Measurements from ENCODE around the gene KRTAP22-2. TPM values are rescaled to one million over a fixed set of nuclear protein-coding genes. Genes with fewer than 3 reads are reported as not detected.

Gene KRTAP22-2
- total RNA-seq, 2 donors from 2014 or later, result not detected

DNA sequence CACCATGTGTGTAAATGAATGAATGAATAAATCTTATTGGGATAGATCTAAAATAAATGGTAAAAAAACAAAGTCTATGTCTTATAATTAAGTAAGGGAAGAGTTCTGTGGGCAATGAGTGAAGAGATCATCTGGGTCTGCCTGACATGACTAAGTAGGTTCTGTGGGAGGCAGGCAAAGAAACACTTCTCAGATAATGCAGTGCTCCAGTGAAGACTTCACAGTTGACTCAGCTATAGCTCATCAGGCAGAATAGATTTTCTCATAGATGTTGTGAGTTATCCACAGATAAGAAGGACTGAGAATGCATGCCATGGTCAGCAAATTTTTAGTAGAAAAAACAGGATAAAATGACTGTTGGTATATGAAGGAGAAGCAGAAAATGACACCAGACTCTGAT is 12.4 kb downstream of the KRTAP22-2 start:
- DNase-seq (no peak), ATAC-seq (peak in 1 of 2 donors; percentile 83)
- intact Hi-C loops (cut with DNase I), result no loop called here

DNA sequence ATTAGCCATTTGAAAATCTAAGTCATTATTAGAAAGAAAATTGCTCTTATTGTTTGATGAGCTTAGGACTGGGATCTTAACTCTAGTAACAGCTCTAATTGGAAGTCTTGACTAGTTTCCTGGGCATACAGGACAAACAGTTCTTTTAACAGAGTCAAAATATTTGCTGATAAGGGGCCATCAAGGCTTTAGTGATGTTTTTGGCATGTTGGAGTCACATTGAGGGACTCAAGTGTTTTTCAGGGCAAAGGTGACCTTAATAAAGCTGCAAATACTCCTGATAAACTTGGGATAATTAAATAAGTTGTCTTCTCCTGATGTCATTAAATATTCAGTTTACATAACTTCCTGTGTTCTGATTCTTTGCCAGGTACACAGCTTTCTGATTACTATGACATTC is 22.6 kb downstream of the KRTAP22-2 start:
- DNase-seq, result no peak
- peak in 1 of 2 donors; percentile 29 for ATAC-seq
- intact Hi-C loops (cut with DNase I), result loop anchor here in 1 of 2 donors (5.0 kb wide), 1 partner anchor 90 kb away; no protein-coding TSS in a partner anchor

DNA sequence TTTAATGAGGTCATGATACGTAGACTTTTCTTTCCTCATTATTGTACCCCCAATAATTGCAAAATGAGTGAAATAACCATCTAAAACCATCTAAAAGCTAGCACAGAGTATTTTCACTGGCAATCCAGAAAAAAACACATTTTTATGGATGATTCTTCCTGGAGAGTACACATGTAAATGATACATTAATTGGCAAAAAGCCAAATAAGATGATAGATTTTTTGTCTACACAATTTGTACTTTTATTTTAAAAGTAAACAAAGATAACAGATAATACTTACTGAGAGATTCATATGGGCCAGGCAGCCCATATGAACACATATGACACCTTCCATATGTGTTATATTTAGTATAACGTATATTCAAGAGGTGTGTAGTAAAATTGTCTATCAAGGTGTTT is 26.6 kb downstream of the KRTAP22-2 start:
- intact Hi-C loops (cut with DNase I), result no loop called here

DNA sequence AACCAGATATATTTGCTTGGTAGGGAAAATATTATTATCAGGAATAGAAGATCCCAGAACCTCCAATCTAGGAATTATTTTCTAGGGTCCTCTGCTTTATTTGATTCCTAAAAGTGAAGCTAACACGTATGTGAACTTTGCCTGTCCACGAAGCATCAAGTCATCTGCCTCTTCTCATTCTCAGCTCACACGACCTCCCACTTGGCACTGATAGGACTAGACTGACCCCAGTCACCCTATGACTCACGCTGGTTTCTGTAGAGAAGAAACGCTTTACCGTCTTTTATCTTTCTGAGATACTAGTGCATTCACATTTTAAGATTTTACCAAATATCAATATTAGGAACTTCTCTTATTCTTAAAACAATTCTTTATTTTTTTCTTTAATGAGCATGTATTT is 27.1 kb downstream of the KRTAP22-2 start:
- intact Hi-C loops (cut with DNase I), result no loop called here
- ATAC-seq (peak; percentile 72 to 81), DNase-seq (no peak)

More for the DNA sequence above, 26.6 kb downstream of the KRTAP22-2 start:
- DNase-seq (no peak), ATAC-seq (no peak)

DNA sequence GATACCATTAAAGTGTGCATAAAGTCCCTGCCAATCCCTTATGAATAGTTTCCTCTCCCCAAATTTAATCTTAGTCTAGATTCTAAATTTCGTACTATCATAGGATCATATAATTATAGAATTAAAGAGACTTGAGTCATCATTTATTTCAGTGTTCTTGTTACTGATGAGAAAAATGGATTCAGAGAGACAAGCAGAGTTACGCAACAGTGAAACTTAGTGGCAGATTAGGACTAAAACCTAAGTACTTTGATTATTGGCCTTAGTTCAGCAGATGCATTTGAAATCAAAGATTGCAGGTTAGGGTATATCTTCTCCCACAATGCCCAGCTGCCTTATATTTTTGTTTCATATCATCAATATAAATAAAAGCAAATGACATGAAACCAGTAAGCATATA is 28.2 kb downstream of the KRTAP22-2 start:
- no peak for ATAC-seq
- intact Hi-C loops (cut with DNase I), result no loop called here
- no peak for DNase-seq

DNA sequence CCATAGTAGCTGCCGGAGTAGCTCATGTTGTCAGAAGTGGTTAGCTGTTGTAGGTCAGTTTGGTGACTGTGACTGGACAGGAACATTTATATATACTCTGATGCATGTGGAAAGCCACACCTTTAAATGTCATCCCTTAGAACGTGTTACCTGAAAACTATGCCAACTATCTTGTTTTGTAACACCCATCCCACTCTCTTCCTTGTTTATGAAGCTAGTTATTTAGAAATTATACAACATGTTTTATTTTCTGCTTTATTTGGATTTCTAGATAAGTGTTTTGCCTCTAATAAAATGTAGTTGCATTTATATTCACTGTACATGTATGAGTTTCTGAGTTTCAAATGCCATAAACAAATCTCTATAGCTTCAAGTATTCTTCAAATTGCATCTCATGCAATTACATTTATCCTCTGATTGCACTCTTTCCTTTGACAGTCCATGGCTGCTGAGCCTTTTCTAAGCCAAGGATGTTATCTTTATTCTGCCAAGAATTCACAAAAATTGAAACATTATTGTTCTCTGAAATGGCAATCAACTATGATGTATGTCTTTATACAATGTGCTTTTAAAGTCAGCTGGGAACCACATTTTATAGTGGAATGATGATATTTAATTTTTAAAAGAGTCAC is 28.8 kb downstream of the KRTAP22-2 start, which contains the start of gene KRTAP19-7:
Gene KRTAP19-7 (minus strand): TSS at position 51 of the 632 bp plus-strand sequence. CDS start 25 bp downstream, at position 26.
- intact Hi-C loops (cut with DNase I), result no loop called here
- DNase-seq, result no peak
- ATAC-seq, result no peak

DNA sequence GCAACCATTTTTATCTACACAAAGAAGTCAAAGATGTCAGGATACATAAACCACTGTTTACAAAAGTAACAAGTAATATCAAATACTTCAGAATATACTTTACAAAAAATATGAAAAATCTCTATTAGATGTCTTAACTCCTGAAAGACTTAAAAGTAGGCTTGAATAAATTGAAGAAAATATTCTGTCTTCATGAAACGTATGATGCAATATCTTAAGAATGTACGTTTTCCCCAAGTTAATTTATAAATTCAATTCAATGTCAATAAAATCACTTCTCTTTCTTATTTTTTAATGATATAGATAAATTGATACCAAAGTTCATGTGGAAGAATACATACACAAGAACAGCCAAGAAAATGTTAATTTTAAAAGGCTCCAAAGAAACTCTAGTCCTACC is 35.1 kb downstream of the KRTAP22-2 start:
- no peak for ATAC-seq
- no peak for DNase-seq
- intact Hi-C loops (cut with DNase I), result no loop called here

DNA sequence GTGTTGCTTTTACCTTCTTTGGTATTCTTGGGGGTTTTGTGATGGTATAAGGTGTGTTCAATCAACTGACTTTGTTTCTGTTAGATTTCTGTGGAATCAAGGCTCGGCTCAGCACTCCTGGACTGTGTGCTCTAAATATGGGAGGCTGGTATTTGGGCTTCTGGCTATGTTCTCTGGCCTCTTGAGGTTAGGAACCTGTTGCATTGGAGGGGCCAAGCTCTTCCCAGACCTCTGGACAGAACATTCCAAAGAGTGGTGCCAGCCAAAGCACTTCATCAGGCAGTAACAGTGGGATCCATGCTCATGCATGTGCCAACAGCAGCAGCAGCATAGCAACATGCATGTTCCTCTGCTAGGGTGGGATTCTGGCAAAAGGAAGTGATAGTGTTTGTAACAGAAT is 37.4 kb downstream of the KRTAP22-2 start:
- ATAC-seq, result no peak
- DNase-seq, result no peak
- intact Hi-C loops (cut with DNase I), result no loop called here

DNA sequence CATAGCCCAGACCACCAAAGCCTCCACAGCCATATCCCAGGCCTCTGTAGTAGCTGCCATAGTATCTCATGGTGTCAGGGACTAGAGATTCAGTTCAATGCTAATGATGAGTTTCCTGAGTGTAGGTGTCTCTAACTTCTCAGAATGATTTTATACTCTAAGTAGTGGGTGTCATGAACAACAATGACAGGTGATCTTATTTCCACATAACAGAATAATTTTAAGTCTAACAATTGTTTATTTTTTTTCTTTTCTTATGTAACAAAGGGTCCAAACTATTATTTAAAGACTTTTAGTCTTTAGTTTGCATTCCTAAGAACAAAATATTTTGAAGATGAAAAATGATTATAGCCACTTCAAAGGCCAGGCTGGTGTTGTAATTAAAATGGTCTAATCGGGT is 48.4 kb downstream of the KRTAP22-2 start, which contains the start of gene KRTAP19-6:
Gene KRTAP19-6 (minus strand): TSS at position 101 of the 400 bp plus-strand sequence. CDS start 31 bp downstream, at position 70.
- intact Hi-C loops (cut with DNase I), result no loop called here
- no peak for ATAC-seq

More for the DNA sequence above, 48.4 kb downstream of the KRTAP22-2 start, which contains the start of gene KRTAP19-6:
- DNase-seq, result no peak

Other genes starting within 250 kb of the KRTAP22-2 start
- gene KRTAP23-1, start 241.8 kb downstream of the KRTAP22-2 start, total RNA-seq, result not detected
- gene KRTAP13-2, start 218.1 kb downstream of the KRTAP22-2 start, total RNA-seq, result not detected
- not detected for gene KRTAP13-1, start 194.4 kb downstream of the KRTAP22-2 start, total RNA-seq
- not detected for gene KRTAP13-3, start 164.5 kb downstream of the KRTAP22-2 start, total RNA-seq
- not detected for gene KRTAP13-4, start 160.2 kb downstream of the KRTAP22-2 start, total RNA-seq
- gene KRTAP15-1, start 150.1 kb downstream of the KRTAP22-2 start, total RNA-seq, result not detected
- not detected for gene KRTAP19-1, start 110.0 kb downstream of the KRTAP22-2 start, total RNA-seq
- gene KRTAP19-2, start 103.0 kb downstream of the KRTAP22-2 start, total RNA-seq, result not detected
- gene KRTAP19-3, start 98.4 kb downstream of the KRTAP22-2 start, total RNA-seq, result not detected
- gene KRTAP19-4, start 93.2 kb downstream of the KRTAP22-2 start, total RNA-seq, result not detected
- not detected for gene KRTAP19-5, start 88.3 kb downstream of the KRTAP22-2 start, total RNA-seq
- not detected for gene KRTAP19-6, start 48.5 kb downstream of the KRTAP22-2 start, total RNA-seq
- gene KRTAP19-7, start 29.1 kb downstream of the KRTAP22-2 start, total RNA-seq, result not detected
- gene KRTAP6-3, start 2.0 kb upstream of the KRTAP22-2 start, total RNA-seq, result not detected
- not detected for gene KRTAP6-2, start 8.5 kb upstream of the KRTAP22-2 start, total RNA-seq
- gene KRTAP22-1, start 10.7 kb upstream of the KRTAP22-2 start, total RNA-seq, result not detected
- gene KRTAP6-1, start 23.5 kb upstream of the KRTAP22-2 start, total RNA-seq, result not detected
- not detected for gene KRTAP20-1, start 26.0 kb upstream of the KRTAP22-2 start, total RNA-seq
- gene KRTAP20-4, start 30.2 kb upstream of the KRTAP22-2 start, total RNA-seq, result not detected
- gene KRTAP20-2, start 44.8 kb upstream of the KRTAP22-2 start, total RNA-seq, result not detected
- gene KRTAP20-3, start 52.5 kb upstream of the KRTAP22-2 start, total RNA-seq, result not detected
- gene KRTAP21-3, start 128.4 kb upstream of the KRTAP22-2 start, total RNA-seq, result not detected
- not detected for gene KRTAP21-2, start 156.9 kb upstream of the KRTAP22-2 start, total RNA-seq
- not detected for gene KRTAP21-1, start 165.0 kb upstream of the KRTAP22-2 start, total RNA-seq
- gene KRTAP8-1, start 222.9 kb upstream of the KRTAP22-2 start, total RNA-seq, result not detected
- gene KRTAP7-1, start 239.4 kb upstream of the KRTAP22-2 start, total RNA-seq, result not detected

Measured in left cardiac atrium (tissue), 4 donors.